GM18858 (cell line): ENCODE data around the gene NUDT14.

ENCODE experiments used
- ATAC-seq: cut with Tn5 transposase; IDR thresholded peaks from one replicate; pipeline ENCODE4 v1.9.1; 2021; ENCODE audit not compliant: unreplicated experiment

Gene NUDT14

DNA sequence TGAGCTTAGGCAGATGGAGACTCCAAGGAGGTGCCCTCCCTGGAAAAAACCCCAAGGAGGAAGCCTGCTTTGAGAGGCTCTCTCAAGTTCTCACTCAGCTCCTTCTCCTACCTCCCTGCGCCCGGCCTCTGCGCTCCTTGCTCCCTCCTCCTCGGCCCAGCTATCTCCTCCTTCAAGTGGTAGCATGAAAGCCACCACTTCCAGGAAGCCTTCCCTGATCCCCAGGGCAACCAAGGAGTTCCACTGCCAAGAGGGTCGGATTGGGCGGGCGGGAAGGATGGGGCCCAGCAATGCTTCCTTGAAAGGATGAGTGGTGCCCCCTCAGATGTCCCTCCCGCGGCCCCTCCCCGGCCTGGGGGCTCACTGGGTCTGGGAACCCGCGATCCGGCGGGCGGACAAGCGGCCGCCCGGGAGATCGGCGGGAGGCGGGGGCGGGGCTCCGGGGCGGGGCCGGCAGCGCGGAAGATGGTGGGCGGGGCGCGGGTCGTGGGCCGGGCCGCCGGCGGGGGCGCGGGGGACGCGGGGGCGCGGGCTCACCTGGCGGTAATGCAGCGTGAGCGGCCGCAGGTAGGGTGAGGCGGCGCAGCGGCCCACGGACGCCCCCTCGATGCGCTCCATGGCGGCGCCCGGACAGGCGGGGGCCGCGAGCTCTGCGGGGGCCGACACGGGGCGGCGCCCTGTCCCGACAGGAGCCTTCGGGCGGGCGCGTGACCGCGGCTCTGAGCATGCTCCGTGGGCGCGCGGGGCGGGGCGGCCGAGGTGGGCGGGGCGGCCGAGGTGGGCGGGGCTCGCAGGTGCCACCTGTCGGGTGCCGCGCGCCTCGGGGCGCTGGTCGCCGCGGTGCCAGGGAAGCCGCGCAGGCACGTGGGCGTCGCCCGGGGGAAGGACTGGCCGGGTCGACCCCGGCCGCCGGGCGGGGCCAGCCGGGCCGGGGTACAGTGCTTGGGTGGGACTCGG lies at the start of gene NUDT14:
NUDT14 (minus strand) TSS at position 721 of the 957 bp plus-strand sequence; CDS start at position 618, 103 bp downstream.
- no peak for ATAC-seq

DNA sequence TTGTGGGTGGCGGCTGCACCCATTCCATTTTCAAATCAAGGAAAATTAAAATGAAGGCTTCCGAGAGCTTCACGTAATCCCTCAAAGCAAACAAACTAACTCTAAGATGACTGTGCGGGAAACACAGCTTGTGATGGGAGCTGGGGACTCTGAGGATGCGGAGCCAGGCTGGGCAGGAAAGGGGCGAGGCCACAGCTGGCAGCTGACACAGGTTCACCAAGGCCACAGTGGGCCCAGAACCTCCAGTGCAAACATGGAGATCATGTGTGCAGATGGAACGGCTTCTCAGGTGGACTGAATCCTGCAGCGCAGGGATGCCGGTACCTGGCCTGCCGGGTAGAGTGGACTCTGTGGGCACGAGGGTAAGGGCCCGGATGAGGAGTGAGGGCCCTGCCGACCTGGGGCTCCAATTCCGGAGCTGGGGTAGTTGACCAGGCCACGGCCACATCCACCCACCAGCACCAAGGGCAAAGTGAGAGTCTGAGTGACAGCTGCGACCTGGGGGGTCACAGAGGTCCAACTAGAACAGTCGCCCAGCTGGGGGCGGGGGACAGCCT lies 48.1 kb upstream of the NUDT14 start:
- ATAC-seq = no peak

DNA sequence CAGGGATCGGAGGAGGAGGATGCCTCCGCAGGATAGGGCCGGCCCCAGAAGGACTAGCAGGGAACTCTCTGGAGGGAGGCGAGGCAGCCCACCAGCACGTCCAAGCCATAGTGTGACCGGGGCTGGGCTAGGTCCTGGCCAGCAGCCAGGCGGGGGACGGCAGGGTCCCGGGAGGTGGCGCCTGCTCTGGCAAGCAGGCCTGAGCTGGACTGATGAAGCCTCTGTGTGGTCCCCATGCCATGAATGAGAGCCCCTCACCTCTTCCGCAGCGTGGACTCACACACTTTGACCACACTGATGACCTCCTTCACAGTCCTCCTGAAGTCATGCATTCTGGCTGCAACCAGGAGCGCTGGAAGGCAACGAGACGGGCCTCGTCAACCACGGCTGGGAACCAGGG lies 47.5 kb upstream of the NUDT14 start:
- ATAC-seq = no peak

DNA sequence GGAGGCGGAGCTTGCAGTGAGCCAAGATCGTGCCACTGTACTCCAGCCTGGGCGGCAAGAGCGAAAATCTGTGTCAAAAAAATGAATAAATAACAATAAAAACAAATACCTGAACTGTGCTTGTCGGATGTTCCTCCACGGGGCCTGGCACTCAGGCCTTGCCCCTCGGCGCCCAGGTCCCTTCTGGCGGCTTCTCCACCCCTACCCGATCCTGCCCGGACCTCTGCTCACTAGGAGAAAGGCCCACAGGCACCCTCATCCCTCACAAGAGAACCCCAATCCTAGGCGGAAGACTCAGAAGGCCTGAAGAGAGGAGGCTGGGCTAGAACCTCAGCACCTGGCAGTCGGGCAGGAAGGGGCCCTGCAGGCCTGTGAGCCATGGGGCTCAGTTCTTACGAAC lies 46.2 kb upstream of the NUDT14 start:
- ATAC-seq = no peak

DNA sequence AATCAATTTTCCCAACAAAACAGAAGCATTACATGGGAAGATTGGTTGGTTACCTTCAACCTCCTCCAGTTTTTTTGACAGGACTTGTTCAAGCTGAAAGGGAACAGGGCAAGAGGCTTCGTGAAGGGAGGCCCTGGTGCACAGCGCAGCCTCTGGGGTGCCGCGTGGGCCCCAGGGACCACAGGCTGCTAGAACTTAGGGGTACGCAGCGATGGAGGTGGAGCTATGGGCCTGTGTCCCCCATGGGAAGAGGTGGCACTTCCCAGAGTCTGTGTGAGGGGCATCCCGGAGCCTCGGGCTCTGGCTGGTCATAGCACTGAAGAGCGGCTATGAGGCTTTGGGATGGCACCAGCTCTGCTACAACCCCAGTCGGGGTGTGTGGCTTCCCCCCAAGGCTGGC lies 45.1 kb upstream of the NUDT14 start:
- ATAC-seq = no peak

DNA sequence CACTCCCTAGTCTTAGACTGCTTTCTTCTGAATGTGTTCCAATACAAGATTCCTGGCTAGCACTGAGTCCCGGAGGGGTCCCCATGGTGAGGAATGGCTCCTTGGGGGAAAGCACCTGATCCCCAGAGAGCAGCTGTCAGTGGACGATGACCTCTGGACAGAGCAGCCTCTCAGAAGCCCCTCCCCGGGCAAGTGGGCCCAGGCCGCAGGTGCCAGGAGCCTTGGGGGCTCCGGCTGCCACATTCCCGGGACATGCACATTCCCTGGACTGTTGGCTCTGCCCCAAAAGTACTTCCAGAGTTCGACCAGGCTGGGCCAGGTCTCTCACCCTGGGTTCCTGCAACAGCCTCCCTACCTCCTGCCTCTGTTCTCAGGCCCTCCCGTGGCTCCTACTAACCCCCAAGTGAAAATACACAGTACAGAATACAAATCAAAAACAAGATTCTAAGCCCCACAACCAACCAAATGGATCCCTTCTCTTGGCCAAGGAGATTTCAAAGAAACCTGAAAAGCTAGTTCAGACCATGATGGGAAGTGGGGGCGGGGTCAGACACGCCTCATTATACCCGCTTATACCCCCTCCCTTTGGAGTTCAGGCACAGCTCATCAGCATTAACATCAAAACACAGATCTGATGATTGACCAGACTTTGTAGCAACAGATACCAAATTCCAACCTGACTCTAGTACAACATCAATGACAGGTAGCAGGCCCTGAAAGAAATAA lies 43.9 kb upstream of the NUDT14 start:
- ATAC-seq = no peak

DNA sequence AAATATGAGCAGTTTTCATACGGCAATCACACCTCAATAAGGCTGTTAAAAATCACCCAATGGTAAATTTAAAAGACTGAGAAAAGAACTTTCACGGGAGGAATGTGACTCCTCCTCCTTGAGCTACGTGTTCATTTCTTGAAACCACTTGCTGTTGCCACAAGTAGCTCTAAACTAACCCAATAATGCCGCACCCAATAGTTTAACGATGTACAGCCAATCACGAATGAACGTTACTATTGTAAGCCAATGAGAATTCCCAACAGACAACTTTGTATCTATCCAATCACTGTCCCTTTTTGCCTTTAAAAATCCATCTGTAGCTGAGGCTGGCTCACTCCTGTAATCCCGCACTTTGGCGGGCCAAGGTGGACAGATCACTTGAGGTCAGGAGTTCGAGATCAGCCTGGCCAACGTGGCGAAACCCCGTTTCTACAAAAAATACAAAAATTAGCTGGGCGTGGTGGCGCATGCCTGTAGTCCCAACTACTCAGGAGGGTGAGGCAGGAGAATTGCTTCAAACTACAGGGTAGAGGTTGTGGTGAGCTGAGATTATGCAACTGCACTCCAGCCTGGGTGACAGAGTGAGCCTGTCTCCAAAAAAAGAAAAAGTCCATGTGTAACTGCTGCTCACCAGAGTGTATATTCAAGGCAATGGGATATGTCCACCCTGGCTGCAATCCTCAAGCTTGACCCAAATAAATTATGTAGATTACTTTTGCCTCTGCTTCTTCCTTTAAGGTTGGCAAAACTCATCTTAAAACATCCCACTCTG lies 42.8 kb upstream of the NUDT14 start:
- ATAC-seq = no peak

DNA sequence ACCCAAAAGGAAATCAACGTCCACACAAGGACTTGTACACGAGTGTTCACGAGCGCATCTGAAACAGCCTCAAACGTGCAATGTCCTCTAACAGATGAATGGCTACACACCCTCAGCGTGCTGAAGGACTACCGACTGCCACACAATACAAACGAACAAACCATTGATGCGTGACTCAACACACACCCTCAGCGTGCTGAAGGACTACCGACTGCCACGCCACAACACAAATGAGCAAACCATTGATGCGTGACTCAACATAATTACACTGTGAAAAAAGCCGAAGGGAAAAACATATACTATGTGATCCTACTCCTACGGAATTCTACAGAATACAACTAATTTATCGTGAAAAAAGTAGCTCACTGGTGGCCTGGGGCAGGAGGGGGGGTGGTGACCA lies 42.1 kb upstream of the NUDT14 start:
- no peak for ATAC-seq

DNA sequence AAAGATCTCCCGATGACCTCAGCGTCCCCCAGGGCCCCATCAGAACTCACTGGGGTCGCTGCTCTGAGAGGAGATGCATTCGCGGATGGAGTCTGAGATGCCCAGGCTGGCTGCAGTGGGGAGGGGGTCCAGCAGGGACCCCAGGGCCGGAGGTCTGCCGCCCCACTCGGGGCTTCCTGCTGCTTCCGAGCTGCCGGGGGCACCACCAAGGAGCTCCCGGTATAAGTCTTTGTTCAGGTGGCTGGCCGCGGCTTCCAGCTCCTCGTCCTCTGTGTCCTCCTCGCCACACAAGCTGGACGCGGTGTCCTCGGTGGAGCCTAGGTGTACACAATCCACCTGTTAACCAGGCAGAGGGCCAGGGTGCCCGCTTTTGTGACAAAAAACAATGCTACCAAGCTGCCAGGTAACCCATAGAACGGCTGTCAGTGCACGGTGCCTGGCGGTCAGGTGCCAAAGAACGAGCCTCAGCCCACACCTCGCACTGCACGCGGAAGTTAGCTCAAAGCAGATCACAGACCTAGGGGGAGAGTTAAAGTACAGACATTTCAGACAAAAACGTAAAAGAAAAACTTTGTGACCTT lies 40.6 kb upstream of the NUDT14 start:
- no peak for ATAC-seq

DNA sequence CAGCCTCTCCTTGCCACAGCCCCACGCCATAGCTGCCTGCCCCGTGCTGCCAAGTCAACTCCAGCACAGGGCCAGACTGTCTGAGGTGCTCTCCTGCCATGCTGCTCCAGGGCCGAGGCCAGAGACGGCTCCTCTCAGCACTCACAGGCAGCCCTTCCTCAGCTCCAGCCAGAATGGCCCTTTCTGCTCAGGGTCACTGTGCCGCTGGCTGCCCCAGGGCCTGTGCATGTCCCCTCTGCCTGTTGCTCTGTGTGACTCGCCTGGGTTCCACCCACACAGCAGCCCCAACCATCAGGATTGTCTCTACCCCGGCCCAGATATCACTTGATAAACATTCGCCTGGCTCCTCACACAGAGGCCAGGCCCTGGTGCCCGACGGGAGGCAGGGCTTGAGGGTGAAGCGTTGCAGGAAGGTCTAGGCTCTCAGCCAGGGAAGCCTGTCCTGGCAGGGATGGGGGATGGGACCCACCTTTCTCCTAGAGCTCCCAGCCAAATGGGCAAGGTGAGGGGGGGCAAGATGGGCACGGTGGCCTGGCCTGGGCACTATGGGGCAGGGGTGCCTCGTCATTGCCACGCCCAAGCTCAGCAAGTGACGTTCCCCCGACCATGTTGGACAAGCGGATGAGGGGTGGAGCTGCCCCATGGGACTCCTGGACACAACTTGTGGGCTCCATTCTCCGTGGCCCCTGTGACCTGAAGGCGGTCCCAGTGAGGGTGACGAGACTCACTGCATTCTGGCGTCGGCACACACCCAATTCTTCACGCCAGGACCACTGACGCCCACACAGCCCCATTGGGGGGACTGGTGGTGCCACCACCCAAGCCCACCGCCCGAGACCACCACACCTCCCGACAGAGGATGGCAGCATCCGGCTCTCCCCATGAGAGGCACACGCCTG lies 39.8 kb upstream of the NUDT14 start:
- ATAC-seq = no peak

DNA sequence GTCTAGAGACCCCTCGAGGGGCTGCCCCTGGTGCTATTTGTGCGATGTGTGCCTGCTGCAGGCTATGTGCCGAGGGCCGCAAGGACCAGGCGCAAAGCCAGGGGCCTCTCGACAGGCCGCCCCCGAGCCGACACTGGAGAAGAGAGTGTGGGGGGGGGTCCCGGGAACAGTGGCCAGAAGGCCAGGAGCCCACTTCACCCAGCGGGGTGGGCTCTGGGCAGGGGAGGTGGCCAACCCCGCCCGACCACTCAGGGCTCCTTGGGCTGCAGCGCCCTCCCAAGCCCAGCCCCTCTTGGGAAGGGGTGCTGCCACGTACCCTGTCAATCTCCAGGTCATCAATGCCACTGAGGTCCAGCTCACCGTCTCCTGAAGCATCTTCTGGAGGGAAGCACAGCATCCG lies 38.6 kb upstream of the NUDT14 start:
- ATAC-seq = no peak

DNA sequence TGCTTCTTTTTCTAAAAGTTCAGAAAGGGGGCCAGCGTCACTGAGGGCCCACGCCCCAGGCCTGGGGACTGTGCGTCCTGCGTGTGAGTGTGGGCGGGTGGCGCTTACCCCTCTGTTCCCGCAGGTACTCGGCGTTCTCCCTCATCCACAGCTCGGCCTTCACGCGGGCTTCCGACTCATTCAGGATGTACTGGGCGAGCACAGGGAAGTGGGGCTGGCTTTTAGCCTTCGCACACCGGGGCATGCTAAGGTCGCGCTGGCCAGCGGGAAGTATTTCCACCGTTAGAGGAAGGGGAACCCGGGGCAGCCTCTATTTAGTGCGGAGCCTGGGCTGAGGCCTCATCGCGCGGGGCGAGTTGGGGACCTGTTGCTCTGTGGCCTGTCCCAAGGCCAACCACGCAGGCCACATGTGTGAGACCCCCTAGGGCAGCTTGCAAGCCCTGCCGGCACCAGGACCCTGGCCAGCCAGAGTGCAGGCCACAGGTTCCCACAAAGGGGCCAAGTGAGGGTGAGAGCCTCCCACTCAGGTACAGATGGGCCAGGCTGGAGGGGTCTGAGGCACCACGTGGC lies 38.0 kb upstream of the NUDT14 start:
- ATAC-seq = no peak

DNA sequence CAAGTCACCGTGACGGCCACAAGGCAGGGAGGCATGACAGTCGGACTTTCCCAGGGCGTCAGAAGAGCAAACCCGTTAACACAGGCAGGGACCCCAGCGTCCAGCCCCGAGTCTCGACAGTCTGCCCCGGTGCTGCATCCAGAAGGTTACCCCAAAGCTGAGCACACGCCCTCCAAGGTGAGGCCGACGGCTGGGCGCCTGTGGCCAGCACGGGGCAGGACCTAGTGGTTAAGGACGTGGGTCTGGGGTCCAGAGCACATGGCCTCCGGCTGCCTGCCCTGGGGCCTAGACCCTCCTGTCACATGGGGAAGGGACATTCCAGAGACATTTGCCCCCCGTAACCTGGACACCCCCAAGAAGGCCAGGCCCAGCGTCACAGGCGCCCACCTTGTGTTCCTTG lies 37.5 kb upstream of the NUDT14 start:
- ATAC-seq = no peak

DNA sequence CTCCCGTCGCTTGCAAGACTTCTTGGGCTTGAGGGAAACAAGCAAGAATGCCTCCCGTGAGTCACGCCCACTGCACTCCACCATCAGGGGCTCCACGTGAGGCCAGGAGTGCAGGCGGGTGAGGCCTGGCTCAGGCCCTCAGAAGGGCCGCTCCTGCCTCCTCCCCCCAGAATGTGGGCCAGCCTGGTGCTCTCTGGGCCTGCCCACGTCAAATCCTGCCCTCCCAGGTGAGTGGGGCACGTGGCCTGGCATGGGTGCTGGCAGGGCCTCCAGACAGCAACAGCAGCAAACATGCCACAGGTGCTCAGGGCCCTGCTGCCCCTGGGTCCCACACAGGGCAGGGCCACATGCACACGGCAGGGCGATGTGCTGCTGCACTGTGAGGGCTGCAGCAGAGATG lies 36.7 kb upstream of the NUDT14 start:
- no peak for ATAC-seq

DNA sequence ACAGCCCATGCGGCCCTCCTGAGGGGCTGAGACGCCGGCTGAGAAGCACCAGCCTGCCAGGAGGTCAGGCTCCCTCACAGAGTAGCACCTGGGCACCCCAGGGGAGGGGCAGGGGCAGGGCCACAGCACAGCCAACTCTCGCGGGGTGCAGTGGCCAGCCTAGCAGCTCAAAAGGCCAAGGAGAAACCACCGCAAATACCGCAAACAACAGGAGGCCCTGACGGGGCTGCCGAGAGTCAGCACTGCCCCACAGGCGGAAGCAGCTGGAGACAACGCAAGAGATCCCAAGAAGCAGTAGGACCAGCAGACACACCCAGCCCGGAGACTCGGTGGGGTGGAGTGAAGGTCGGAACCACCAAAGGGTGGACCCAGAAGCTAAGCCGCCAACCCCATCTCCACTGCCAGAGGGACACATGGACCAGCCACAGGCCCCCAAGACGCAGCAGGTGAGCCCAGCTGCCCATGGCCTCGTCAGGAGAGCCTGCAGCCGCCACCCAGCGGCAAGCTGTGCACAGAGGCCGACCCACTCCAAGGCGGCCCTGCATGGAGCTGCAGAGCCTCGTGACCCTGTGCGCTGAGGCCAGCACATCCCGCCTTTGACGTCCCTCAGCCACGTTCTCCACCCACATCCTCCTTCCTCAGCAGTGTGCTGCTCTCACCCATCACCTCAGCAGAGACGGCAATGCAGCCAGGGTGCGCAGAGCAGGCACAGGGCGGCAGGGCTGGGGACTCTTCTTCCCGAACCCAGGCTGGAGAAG lies 35.6 kb upstream of the NUDT14 start:
- no peak for ATAC-seq

DNA sequence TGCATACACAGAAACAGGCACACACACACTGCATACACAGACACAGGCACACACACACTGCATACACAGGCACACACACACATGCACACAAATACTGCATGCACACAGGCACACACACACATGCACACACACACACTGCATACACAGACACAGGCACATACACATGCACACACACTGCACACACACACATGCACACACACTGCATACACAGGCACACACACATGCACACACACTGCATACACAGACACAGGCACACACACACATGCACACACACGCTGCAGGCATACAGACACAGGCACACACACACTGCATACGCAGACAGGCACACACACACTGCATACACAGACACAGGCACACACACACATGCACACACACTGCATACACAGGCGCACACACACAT lies 34.5 kb upstream of the NUDT14 start:
- ATAC-seq = no peak

DNA sequence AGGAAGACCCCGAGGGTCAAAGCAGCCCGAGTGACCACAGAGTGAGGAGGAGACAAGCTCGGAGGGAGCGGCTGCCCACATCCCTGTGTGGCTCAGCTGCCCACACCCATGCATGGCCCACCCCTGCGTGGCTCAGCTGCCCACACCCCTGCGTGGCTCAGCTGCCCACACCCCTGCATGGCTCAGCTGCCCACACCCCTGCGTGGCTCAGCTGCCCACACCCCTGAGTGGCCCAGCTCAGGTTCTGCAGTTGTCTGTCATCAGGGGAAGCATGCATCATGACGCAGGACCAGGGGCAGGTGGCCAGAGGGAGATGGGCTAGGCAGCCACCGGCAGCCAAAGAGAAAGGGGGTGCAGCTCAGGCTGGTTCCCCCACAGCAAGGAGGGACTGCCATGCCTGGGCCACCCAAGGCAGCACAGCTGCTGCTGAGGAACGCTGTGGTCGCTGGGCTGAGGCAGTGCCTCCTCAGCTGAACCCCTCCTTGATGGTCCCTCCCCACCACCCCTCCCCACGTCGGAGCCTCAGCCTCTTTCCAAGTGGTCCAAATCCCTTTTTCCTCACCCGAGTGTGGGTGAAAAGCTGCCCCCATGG lies 33.3 kb upstream of the NUDT14 start:
- no peak for ATAC-seq

DNA sequence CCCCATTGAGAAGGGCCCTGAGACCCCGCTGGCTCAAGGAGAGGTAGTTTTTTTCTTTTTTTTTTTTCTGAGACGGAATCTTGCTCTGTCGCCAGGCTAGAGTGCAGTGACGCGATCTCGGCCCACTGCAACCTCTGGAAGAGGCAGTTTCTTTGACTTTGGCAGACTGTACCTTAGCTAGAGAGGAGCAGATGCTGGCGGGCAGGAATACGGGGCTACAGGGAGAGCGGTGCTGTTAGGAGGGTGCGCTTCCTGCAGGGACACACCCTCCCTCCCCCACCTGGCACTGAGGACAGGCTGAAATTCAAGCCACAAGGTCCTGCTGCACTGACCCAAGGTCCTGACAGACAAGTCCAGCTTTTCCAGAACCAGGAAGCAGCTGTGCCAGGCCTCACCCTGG lies 32.2 kb upstream of the NUDT14 start:
- no peak for ATAC-seq
